H1 (cell line): Measurements from ENCODE around the gene AP1S1. TPM values are rescaled to one million over a fixed set of nuclear protein-coding genes. Genes with fewer than 3 reads are reported as not detected.

Experiments
- BRCA1 ChIP-seq: IDR thresholded peaks from 2 replicates; pipeline ENCODE4 v1.6.1; 2012; ENCODE audit warnings: low read depth, low read length, improper control_type of control experiment
- CBX8 ChIP-seq: fragments of 300-800, 300-1000 bp; sonication (generic); IDR thresholded peaks from 2 replicates; pipeline ENCODE4 v1.7.1; 2016; ENCODE audit warnings: low read depth, low read length, borderline replicate concordance
- JUN ChIP-seq: IDR thresholded peaks from 2 replicates; pipeline ENCODE4 v1.6.1; 2011; ENCODE audit warnings: low read depth, mild to moderate bottlenecking, improper control_type of control experiment, low read length
- MAX ChIP-seq: IDR thresholded peaks from 2 replicates; pipeline ENCODE4 v1.6.1; 2012; ENCODE audit warnings: inconsistent platforms
- SIN3A ChIP-seq, 2 experiments: IDR thresholded peaks in 1 of 2; conservative IDR thresholded peaks in 1 of 2; 2 replicates each; pipeline ENCODE4 v1.6.1; 2011 to 2012; ENCODE audit warnings: low read length in 2 of 2, improper control_type of control experiment in 1 of 2, low read depth in 1 of 2, mild to moderate bottlenecking in 1 of 2
- SIX5 ChIP-seq: IDR thresholded peaks from 2 replicates; pipeline ENCODE4 v1.6.1; 2011; ENCODE audit warnings: mild to moderate bottlenecking, low read depth, low read length
- TCF12 ChIP-seq: IDR thresholded peaks from 2 replicates; pipeline ENCODE4 v1.6.1; 2011; ENCODE audit warnings: low read depth, mild to moderate bottlenecking, low read length
- USF2 ChIP-seq: IDR thresholded peaks from 2 replicates; pipeline ENCODE4 v1.6.1; 2011; ENCODE audit warnings: low read length, improper control_type of control experiment
- polyA plus RNA-seq, 7 experiments: library from polyadenylated mRNA; depleted of rRNA in 3 of 7; stranded (reverse) in 5 of 7; unstranded in 2 of 7; fragments of >200 nt in 5 of 7; fragments of 200-250 nt in 2 of 7; gene quantifications; 1 replicate in 5 of 7; 2 replicates in 1 of 7; 4 replicates in 1 of 7; pipeline versions ENCODE4 v1.2.1 to v1.2.3, GENCODE V29; 2011 to 2013; ENCODE audit warnings: missing spikeins in 2 of 7, mixed read lengths in 2 of 7
- total RNA-seq: library from RNA; stranded (reverse); fragmentation: NEBNext Ultra II Directional; extraction: Animal tissue kit (Norgen Biotek cat#: 25700); gene quantifications from 2 replicates; pipeline ENCODE4 v1.2.1, GENCODE V29; 2021

AP1S1 gene
- total and polyA plus RNA-seq, 2 of the 8 experiments (the other 6 are each of a cell fraction or from before 2014, with no cell fraction given): 56.1 to 59.3 TPM

GRCh38 chr7:101172854-101173751 is 18.8 kb downstream of the AP1S1 start (continued):
- TF ChIP-seq MAX (no peak), CBX8 (no peak), SIN3A (conservative IDR thresholded peaks at IDR 0.05 in 1 of 2, IDR thresholded peaks at IDR 0.05 in 1 of 2; ENCODE audit: low read depth in 1 of 2, low read length in 2 of 2) (no peak), USF2 (no peak), JUN (no peak), BRCA1 (no peak), SIX5 (no peak), TCF12 (no peak)
